CD4-positive, alpha-beta T cell treated with Interleukin-12 subunit alpha and Interleukin-12 subunit beta, for 1 hour (primary cell): ENCODE data around the gene UBE2F.
"Not testable (repeated sequence)": the region's sequence is repeated elsewhere in the genome, so short reads cannot be mapped to it uniquely, and the experiment has no call there.

Source experiments
- DNase-seq: peaks from one replicate; pipeline ENCODE4 v3.0.0-alpha.2; 2020

UBE2F gene

DNA sequence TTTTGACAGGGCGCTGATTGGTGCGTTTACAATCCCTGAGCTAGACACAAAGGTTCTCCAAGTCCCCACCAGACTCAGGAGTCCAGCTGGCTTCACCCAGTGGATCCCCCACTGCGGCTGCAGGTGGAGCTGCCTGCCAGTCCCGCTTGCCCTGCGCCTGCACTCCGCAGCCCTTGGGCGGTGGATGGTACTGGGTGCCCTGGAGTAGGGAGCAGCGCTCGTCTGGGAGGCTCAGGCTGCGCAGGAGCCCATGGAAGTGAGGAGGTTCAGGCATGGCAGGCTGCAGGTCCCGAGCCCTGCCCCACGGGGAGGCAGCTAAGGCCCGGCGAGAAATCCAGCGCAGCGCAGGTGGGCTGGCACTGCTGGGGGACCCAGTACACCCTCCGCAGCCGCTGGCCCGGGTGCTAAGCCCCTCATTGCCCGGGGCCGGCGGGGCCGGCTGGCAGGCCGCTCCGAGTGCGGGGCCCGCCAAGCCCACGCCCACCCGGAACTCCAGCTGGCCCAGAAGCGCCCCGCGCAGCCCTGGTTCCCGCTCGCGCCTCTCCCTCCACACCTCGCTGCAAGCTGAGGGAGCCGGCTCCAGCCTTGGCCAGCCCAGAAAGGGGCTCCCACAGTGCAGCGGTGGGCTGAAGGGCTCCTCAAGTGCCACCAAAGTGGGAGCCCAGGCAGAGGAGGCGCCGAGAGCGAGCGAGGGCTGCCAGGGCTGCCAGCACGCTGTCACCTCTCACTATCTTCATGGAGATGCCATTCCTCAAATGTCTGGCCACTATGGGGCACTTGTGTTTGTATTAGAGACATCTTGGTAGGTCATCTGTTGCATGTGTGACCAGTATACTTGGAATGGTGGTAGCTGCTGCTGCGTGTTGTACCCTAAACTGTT, 91.1 kb downstream of the UBE2F start:
- DNase-seq = not testable (repeated sequence)

DNA sequence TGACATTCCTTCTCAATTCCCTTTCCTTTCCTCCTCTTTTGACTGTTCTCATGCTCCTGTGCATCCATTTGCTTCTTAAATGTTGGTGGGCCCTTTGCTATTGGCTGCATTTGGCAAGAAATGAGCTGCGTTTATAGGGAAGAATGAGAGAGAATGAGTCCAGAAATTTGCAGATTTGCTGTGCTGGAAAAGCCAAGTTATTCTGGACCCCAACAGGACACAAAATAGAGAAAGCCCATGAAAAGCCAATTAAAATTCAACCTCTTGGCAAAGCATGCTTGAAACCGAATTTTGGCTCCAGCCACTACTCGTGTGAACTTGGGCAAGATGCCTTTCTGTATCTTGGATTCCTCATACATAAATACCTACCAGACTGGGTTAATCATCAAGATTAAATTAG, 92.7 kb downstream of the UBE2F start:
- DNase-seq = no peak

DNA sequence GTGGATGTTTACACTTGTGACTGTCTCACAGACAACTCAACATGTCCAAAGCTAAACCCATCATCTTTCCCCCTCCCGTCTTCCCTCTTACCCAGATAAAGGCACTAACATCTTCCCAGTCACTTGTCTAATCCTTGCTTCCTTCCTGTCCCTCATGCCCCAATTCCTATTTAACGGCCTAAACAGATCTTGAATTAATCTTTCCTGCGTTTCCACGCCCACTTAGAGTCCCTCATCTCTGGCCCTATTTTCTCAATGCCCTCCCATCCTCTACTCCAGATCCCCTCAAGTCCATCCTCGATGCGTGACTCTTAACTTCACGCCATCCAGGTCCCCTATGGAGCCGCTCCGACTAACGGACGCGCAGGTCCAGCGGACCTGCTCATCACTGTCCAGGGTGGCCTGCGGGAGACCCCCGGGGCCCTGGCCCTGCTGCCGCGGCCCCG, 93.3 kb downstream of the UBE2F start:
- DNase-seq = no peak

DNA sequence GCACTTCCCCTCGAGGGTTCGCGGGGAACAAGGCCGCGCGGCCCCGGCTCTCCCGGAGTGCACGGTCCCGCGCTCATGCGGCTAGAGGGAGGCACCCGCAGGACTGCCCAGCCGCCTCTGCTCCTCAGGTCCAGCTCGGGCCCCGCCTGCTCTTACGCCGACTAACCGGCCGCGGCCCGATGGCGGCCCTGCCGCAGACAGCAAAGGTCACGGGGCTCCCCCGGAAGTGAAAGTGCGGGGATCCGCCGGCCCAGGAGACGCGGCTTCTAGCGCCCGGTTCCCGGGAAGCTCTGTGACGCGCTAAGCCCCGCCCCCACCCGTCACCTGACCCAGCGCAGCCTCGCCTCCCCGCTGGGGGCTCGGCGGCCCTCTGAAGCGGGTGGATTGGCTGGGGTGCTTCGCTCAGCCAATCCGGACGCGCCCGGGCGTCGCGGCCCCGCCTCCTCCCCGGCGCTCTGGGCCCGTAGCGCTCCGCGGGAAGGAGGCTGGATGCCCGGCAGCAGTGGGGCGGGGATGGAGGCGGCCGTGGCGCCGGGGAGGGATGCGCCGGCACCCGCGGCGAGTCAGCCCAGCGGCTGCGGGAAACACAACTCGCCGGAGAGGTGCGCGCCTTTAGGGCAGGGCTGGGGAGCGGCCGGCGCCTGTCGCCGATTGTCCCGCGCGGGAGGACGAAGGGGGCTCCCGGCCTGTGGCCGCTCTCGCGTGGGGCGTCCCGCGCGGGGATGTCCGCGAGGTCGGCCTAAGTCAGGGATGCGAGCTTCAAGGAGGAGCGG, 93.9 kb downstream of the UBE2F start, which contains the start of gene SCLY:
Gene SCLY, plus strand, starts transcription at position 460 of the 773 bp plus-strand sequence. Its CDS starts 54 bp downstream, at position 514.
- peak; percentile 97 for DNase-seq

DNA sequence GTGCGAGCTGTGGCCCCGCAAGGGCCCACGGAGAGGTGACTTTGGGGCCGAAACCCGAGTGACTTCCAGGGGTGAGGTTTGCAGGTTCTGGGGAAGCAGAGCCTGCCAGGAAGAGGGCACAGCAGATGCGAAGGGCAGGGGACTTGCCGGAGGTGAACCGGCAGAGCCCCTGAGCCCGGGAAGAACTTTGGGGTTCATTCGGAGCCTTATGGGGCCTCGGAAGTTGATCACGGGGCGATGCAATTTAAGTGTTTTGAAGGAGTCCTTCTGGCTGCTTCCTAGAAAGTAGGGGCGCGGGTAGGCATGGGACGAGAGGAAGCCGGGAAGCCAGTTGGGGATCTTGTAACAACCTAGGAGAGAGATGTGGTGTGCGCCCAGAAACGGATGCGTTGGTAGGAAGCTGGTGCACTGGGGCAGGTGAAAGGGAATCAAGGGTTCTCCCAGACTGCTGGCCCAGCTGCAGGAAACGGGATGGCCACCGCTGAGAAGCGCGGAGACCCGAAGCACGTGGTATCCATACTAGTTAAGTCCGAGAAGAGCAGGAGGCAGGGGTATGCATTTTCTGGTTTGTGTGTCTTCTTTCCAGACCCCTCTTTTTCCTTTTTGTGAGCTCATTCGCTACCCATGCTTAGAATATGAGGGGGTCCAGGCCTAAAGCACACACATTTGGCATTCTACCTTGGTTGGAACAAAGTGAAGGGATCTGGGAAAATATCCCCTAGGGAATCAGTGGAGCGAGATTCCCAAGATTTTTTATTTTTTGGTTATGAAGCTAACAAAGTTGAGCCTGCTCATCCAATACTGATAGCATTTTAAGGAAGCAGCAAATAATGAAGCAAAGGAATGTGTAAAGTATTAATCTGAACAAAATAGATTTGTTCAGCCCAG, 94.7 kb downstream of the UBE2F start:
- DNase-seq = no peak

DNA sequence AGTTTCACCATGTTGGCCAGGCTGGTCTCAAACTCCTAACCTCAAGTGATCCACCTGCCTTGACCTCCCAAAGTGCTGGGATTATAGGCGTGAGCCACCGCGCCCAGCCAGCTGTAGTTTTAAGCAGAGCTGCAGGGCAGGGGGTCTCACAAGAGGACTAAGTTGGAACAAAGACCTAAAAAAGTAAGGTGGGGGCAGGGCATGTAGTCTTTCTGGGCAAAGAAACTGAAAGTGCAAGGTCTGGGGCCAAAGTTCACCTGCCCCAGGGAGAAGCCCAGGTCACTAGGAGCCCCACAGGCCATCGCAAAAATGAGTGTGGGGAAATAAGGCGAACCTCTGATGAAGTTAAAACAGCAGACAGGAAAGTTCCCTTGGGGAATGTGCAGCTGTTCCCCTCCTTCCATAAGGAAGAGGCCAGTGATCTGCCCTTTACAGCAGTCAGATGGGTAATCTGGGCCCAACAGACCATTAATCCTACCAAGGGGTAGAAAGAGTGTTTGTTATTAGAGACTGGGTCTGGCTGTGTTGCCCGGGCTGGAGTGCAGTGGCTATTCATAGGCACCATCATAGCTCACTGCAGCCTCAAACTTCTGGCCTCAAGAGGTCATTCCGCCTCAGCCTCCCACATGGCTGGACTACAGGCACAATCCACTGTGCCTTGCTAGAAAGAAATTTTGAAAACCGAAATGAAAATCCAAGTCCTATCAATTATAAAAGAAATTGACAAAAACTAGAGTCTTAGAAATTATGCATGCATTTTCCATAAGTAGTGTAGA, 96.8 kb downstream of the UBE2F start:
- no peak for DNase-seq

DNA sequence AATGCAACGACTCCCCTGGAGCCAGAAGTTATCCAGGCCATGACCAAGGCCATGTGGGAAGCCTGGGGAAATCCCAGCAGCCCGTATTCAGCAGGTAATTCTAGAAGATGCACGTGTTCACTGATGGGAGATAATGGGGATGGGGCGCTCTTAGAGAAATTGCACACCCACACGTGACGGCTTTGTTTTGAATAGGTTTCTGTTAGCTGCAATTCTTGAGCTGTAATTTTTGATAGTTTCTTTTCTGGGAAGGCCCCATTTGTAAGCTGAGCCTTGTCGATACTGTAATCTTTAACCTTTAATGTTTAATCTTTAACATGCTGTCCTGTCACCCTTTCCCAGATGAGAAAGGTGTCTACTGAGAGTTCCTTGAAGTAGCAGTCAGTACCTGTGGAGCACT, 97.6 kb downstream of the UBE2F start:
- DNase-seq = no peak

DNA sequence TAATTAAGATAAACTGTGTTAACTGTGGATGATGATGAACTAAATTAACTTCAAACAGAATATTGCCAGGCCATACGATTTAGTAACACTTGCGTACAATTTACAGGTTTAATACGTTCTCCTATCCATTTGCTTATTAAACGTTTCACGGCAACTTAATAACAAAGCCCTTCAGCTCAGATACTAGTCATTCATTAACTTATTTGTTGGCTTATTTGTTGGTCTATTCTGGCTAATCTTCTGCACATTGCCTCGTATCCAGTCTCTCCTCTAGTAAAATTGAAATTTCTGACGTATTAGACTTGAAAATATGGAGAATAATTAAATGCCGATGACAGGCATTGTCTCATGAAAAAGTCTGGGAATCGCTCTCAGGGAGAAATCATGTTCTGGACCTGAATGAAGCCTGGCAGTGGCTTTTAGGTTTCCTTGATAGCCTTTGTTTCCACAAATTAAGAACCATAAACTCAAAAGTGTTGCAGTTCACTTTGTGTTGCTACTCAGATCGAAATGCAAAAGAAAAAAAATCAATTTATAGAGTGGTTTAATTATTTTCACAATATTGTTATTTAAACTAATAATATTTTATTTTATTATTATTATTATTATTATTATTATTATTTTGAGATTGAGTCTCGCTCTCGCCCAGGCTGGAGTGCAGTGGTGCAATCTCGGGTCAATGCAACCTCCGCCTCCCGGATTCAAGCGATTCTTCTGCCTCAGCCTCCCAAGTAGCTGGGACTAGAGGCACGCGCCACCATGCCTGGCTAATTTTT, 98.4 kb downstream of the UBE2F start:
- no peak for DNase-seq

DNA sequence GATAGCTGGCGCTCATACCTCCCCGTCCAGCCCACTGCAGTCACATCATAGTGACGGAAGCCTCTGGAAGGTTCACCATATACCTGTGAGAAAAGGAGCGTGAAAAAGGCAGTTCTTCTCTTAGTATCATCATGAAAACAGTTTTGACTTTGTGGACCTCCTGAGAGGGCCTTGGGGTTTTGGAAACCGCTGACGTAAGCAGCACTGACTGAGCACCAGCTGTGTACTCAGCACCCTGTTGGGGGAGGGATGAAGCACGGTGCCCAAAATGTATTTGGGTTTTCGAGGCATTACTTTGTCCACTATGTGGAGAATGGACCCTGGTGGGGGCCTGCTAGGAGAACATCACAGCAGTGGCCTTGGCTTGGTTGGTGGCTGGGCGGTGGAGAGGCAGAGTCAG, 99.4 kb downstream of the UBE2F start:
- no peak for DNase-seq

DNA sequence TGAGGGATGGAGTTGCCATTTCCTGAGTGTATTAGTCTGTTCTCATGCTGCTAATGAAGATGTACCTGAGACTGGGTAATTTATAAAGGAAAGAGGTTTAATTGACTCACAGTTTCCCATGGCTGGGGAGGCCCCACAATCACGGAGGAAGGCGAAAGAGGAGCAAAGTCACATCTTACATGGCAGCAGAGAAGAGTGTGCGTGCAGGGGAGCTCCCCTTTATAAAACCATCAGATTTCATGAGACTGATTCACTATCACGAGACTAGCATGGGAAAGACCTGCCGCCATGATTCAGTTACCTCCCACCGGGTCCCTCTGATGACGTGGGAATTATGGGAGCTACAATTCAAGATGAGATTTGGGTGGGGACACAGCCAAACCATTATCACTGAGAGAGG, 99.9 kb downstream of the UBE2F start:
- DNase-seq = not testable (repeated sequence)

DNA sequence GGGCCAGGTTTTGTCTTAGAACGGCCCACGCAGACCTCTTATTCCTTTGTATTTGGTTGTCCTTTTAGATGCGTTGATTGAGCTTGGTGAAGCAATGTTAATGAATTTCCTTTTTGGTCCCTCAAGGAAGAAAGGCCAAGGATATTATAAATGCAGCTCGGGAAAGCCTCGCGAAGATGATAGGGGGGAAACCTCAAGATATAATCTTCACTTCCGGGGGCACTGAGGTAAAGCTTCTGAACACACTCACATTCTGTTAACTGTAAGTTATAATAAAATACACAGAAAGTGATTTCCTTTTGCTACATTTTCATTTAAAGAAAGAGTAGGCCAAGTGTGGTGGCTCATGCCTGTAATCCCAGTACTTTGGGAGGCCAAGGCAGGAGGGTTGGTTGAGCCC, 101.1 kb downstream of the UBE2F start:
- DNase-seq = no peak

DNA sequence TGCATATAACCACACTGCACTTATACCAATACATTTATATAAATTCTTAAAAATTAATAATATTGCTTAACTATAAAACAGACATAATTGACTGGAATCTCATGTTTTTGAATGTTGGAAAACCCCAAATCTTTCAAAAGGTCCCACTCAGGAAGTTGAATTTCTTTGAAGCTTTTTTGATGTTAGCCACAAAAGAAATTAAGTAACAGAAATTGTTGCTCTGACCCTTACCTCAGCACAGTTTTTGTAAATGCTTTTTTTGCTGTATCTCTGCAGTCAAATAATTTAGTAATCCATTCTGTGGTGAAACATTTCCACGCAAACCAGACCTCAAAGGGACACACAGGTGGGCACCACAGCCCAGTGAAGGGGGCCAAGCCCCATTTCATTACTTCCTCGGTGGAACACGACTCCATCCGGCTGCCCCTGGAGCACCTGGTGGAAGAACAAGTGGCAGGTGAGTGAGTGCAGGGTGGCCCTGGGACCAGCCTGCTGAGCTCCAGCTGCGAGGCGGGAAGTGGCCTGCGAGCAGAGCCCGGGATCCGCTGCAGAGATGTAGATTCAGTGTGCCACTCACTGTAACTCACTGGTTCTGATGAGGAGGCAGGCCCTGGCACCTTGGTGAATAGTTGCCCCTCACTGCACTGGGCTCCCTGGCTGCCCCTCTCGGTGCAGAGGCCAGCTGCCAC, 102.4 kb downstream of the UBE2F start:
- peak; percentile 33 for DNase-seq

DNA sequence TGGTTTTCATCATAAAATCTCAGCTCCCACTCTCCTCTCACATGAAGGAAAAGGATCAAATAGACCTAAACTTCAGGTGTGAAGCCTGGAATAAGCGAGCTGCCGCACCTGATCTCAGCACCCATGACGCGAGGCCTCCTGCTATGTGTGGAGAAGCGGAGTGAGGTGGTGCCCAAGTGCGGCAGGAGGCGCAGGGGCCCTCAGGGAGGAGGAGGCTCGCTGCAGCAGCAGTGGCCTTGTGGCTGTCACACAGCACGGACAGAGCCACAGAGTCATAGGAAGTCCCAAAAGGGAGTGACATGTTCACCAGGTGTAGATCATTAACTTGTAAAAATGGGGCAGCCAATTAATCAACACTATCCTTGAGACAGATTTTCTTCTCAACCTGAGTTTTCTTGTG, 103.1 kb downstream of the UBE2F start:
- no peak for DNase-seq

DNA sequence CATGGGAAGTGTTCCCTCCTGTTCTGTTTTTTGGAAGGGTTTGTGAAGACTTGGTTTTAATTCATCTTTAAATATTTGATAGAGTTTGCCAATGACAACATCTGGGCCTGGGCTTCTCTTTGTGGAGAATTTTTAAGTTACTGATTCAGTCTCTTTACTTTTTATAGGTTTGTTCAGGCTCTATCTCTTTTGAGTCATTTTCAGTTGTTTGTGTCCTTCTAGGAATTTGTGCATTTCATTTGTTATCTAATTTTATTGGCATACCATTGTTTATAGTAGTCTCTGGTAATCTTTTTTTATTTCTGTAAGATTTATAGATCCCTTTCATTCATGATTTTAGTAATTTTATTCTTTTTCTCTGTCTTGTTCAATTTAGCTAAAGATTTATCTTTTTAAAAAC, 108.6 kb downstream of the UBE2F start:
- DNase-seq = no peak

DNA sequence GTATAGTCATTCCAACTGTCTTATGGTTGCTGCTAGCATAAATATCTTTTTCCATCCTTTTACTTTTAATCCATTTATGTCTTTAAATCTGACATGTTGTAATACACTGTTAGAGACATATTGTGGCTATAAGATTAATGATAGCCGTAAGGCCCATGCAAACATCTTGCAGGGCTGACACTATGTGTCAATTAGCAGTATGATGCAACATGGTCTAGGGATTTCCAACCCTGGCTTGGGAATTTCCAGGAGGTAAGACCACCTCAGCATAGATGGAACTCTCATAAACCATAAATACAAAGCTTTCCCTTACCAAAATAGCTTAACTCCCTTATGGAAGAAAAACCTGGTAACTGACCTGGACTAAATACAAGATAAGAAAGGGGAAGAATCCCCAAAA, 110.5 kb downstream of the UBE2F start:
- no peak for DNase-seq

DNA sequence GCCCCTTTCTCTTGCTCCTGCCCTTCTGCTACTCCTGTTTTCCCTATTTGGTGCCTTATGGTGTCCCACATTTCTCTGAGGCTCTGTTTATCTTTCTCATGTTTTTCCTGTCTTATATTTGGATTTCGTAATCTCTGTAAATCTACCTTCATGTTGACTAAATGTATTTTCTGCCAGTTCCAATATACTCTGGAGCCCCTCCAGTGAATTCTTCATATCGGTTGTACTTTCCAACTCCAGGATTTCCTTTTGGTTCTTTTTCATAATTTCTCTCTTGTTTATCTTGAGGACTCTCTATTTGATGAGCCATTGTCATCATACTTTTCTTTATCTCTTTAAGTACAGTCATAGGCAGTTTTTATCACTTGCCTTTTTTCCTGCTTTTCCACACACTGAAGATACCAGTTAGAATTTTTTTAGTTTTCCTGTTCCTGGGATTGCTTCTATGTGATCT, 113.1 kb downstream of the UBE2F start:
- no peak for DNase-seq

DNA sequence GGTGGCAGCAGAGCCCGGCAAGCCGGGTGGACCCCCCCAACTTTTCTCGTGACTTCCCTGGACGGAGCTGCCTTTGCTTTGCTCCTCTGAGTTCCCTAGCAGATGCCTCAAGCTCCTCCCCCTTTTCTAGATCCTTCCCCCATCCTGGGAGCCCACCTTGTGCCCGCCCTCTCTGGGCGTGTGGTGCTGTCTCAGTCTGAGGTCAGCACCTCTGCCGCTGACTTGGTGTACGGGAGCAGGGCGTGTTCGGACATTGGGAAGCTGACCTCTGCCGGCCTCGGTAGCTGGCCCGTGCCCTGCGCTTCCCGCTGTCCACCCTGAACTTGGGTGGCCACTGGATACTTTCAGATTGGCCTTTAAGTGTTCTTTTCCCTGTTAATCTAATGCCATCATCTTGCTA, 113.7 kb downstream of the UBE2F start:
- no peak for DNase-seq

DNA sequence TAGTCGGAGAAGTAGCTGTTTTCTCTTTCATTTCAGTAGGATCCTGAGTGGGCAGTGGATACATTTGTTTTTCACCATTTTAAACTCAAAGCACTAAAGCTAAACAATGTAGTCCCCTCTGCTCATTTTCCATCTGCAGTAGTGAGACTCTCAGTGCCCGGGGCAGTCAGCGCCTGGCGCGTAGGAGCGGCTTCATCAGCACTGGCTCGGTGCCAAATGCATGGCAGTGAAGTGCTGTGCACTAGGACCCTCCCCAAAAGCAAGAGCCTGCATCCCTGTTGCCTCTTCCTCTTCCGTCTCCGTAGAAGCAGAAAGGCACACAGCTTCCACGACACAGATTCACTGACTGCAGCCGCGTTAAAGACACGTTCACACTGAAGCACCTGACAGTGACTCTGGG, 114.3 kb downstream of the UBE2F start:
- no peak for DNase-seq

DNA sequence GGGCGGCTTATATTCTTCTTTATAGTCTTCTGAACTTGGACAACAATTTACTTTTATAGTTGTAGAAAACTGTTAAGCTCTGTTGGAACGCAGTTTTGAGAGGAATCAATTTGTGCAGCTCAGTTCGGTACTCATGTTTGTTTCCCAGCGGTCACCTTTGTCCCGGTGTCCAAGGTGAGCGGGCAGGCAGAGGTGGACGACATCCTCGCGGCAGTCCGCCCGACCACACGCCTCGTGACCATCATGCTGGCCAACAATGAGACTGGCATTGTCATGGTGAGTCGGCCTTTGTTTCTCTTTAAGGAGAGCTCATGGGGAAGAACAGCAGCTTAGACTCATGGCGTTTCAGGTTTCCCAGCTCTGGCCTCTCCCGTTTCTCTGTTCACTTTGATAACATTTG, 114.7 kb downstream of the UBE2F start:
- no peak for DNase-seq

DNA sequence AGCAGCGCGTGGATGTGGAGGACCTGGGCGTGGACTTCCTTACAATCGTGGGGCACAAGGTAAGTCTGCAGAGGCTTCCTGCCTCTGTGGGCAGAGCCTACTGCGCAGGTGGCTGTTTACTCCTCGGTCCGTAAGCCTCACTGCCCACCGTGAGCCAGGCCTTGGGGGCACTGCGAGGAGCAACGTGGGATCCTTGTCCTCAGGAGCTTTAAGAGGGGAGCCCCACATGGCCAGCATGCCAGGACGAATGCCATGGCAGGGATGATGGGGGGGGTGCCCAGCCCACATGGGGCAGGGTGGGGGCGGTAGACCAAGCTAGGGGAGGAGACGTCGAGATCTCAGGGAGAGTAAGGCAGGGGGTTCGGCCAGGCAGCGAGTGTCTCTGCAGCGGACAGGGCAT, 115.3 kb downstream of the UBE2F start:
- DNase-seq = no peak

DNA sequence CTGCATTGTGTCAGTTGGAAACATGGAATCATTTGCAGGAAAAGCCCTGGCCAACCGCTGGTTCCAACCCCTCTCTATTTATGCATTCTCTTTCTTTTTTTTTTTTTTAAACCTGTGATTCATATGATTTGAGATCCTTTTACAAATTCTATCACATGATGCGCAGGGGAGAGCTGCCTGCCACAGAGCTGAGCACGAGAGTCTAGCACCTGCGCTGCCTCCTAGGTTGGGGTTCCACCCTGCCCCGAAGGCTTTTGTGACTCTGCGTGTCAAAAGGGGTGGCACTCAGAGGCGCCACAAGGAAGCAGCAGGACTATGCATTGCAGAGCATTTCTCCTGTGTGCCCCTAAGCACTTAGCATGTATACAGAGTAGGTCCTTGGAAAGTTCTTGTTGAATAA, 116.0 kb downstream of the UBE2F start:
- DNase-seq = no peak
